Mammary epithelial cell (primary cell): ENCODE data around the gene SCLY.

Experiments
- EZH2 ChIP-seq: IDR thresholded peaks from 2 replicates; pipeline ENCODE4 v1.6.1; 2012; ENCODE audit warnings: low read length, inconsistent platforms, borderline replicate concordance
- TF ChIP-seq, protein P1 (sequence below), 2 donors: IDR thresholded peaks in 1 of 2; conservative IDR thresholded peaks in 1 of 2; 2 replicates each; pipeline ENCODE4 v1.5.1; 2011 to 2012; ENCODE audit warnings: inconsistent platforms in 2 of 2, low read length in 2 of 2, mild to moderate bottlenecking in 2 of 2, control low read depth in 1 of 2, low read depth in 1 of 2; ENCODE audit not compliant: insufficient read depth in 1 of 2; ENCODE audit errors: extremely low read depth in 1 of 2

GRCh38 chr2:238059505-238059904 lies 1.3 kb upstream of the SCLY start:
- TF ChIP-seq, protein P1, sequence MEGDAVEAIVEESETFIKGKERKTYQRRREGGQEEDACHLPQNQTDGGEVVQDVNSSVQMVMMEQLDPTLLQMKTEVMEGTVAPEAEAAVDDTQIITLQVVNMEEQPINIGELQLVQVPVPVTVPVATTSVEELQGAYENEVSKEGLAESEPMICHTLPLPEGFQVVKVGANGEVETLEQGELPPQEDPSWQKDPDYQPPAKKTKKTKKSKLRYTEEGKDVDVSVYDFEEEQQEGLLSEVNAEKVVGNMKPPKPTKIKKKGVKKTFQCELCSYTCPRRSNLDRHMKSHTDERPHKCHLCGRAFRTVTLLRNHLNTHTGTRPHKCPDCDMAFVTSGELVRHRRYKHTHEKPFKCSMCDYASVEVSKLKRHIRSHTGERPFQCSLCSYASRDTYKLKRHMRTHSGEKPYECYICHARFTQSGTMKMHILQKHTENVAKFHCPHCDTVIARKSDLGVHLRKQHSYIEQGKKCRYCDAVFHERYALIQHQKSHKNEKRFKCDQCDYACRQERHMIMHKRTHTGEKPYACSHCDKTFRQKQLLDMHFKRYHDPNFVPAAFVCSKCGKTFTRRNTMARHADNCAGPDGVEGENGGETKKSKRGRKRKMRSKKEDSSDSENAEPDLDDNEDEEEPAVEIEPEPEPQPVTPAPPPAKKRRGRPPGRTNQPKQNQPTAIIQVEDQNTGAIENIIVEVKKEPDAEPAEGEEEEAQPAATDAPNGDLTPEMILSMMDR (conservative IDR thresholded peaks at IDR 0.05 in 1 of 2, IDR thresholded peaks at IDR 0.05 in 1 of 2; ENCODE audit: extremely low read depth in 1 of 2, insufficient read depth in 1 of 2, low read depth in 1 of 2, low read length in 2 of 2): no peak
- TF ChIP-seq EZH2: no peak
